Right lobe of liver (tissue), 6 donors: Measurements from ENCODE around the gene HOXA4. TPM values are rescaled to one million over a fixed set of nuclear protein-coding genes. Genes with fewer than 3 reads are reported as not detected.

Experiments
- ATAC-seq, 4 donors: fragments of 200-7000 bp; cut with Tn5 transposase; one replicate each; pipeline ENCODE4 v1.9.1; 2020; ENCODE audit warnings: mild to moderate bottlenecking in 4 of 4, moderate library complexity in 4 of 4
- DNase-seq, 3 donors: peaks; one replicate each; pipeline ENCODE4 v3.0.0-alpha.2; 2020
- H3K27ac ChIP-seq, 3 donors: fragments of 200-600 bp; one replicate each; pipeline ENCODE4 v1.8.0; 2022
- H3K27me3 ChIP-seq, 2 donors: fragments of 200-600 bp; one replicate each; pipeline ENCODE4 v1.8.0; 2022
- H3K36me3 ChIP-seq, 4 donors: fragments of 200-600 bp; sonication (generic) in 1 of 4; one replicate each; pipeline versions ENCODE4 v1.5.1 to v1.8.0; 2017 to 2022; ENCODE audit warnings: control low read depth in 1 of 4
- H3K4me1 ChIP-seq, 4 donors: fragments of 200-600 bp; sonication (generic) in 1 of 4; one replicate each; pipeline versions ENCODE4 v1.5.1 to v1.8.0; 2017 to 2022; ENCODE audit warnings: control low read depth in 1 of 4
- H3K4me3 ChIP-seq, 3 donors: fragments of 200-600 bp; one replicate each; pipeline ENCODE4 v1.8.0; 2022
- H3K9me3 ChIP-seq, 4 donors: fragments of 200-600 bp; sonication (generic) in 1 of 4; one replicate each; pipeline versions ENCODE4 v1.5.1 to v1.8.0; 2017 to 2022; ENCODE audit warnings: control low read depth in 1 of 4
- CTCF ChIP-seq, 4 donors: fragments of 200-600 bp in 3 of 4; fragments of 450-650 bp in 1 of 4; IDR thresholded peaks; one replicate each; pipeline versions ENCODE4 v1.5.1 to v1.8.0; 2016 to 2022; ENCODE audit warnings: antibody characterized with exemption in 4 of 4, mild to moderate bottlenecking in 2 of 4
- POLR2A ChIP-seq: fragments of 450-650 bp; IDR thresholded peaks from one replicate; pipeline ENCODE4 v1.6.1; 2017; ENCODE audit warnings: antibody characterized with exemption, mild to moderate bottlenecking
- WGBS: methylation state at CpG from one replicate; pipeline ENCODE4 v1.1.6; 2018; ENCODE audit warnings: low coverage, low lambda C conversion rate; ENCODE audit not compliant: insufficient coverage; ENCODE audit errors: missing lambda C conversion rate; 5-methylcytosine and 5-hydroxymethylcytosine counted together
- intact Hi-C, 2 donors: fragments of 100-400 bp; cut with DNase I; formaldehyde crosslinking; loops; one replicate each; pipeline versions ENCODE4 v1.11.2 to v1.14.1; 2022
- total RNA-seq, 6 experiments: library from RNA; depleted of rRNA in 2 of 6; stranded (reverse); fragments of >200 nt in 2 of 6; fragmentation: NEBNext Ultra II Directional in 3 of 6; extraction: Animal tissue kit (Norgen Biotek cat#: 25700) in 3 of 6; gene quantifications; one replicate each; pipeline versions ENCODE4 v1.1.0 to v1.2.4, GENCODE V29; 2016 to 2023
- donor health status: DM: no; HTN: yes; CAD: no.
- donor health status: DM: no; HTN: no; CAD: no.
- donor health status: DM: no; HTN: no; CAD: no.
- donor health status: DM: no; HTN: yes; CAD: no.
- donor health status: DM: no; HTN: yes; CAD: no.

Gene HOXA4
- total RNA-seq, 6 experiments from 2014 or later: 0.55 to 1.6 (median 0.75) TPM; not detected in 1

- Histone ChIP-seq H3K27ac (peak overlapping the region in 2 of 3 donors; percentile 57 to 59), H3K4me3 (peak overlapping the region; percentile 35 to 54 (median 41)), H3K36me3 (no peaks in the 10 kb centered on the region), H3K9me3 (no peaks in the 10 kb centered on the region), H3K4me1 (no peaks in the 10 kb centered on the region), H3K27me3 (peaks cover 0 to 27% of the 10 kb centered on the region in 2 donors)
- TF ChIP-seq CTCF (IDR thresholded peaks at IDR 0.05) (no peak), POLR2A (no peak)
- intact Hi-C loops: no loop called here
- no peak for DNase-seq
- WGBS: 19% methylated on average over 12 of the region's 12 CpGs
- no peak for ATAC-seq
Observed at GRCh38 chr7:27131390-27131819, 848 bp upstream of the HOXA4 start.

- no peak for DNase-seq
- H3K4me1 ChIP-seq: no peaks in the 10 kb centered on the region
- intact Hi-C loops: no loop called here
Observed at GRCh38 chr7:27129729-27130539, 623 bp downstream of the HOXA4 start.

GRCh38 chr7:27128776-27129728 lies 1.5 kb downstream of the HOXA4 start:
- peaks cover 0 to 31% of the 10 kb centered on the region in 2 donors for H3K27me3 ChIP-seq
- 38% methylated on average over 25 of the region's 28 CpGs for WGBS
- peak overlapping the region in 2 of 3 donors; percentile 7 to 22 for H3K4me3 ChIP-seq

More at GRCh38 chr7:27129729-27130539, 623 bp downstream of the HOXA4 start:
- peak overlapping the region; percentile 40 to 81 (median 81) for H3K27ac ChIP-seq
- TF ChIP-seq CTCF (IDR thresholded peaks at IDR 0.05): peak in 1 of 4 donors; percentile 21
- no peak for TF ChIP-seq POLR2A
- 17% methylated on average over 11 of the region's 72 CpGs for WGBS
- H3K27me3 ChIP-seq: peaks cover 0 to 22% of the 10 kb centered on the region in 2 donors
- peak overlapping the region; percentile 38 to 50 (median 46) for H3K4me3 ChIP-seq
- H3K9me3 ChIP-seq: no peaks in the 10 kb centered on the region
- no peaks in the 10 kb centered on the region for H3K36me3 ChIP-seq
- peak; percentile 9 to 18 (median 12) for ATAC-seq

More at GRCh38 chr7:27128776-27129728, 1.5 kb downstream of the HOXA4 start:
- H3K36me3 ChIP-seq: no peaks in the 10 kb centered on the region
- DNase-seq (no peak), ATAC-seq (no peak)
- no peaks in the 10 kb centered on the region for H3K9me3 ChIP-seq
- H3K27ac ChIP-seq: no peak overlapping the region
- H3K4me1 ChIP-seq: no peaks in the 10 kb centered on the region
- intact Hi-C loops: no loop called here
- TF ChIP-seq POLR2A (no peak), CTCF (IDR thresholded peaks at IDR 0.05) (no peak)
